Calu3 (cell line): ENCODE measurements around the gene FOXA2. TPM values are rescaled to one million over a fixed set of nuclear protein-coding genes. Genes with fewer than 3 reads are reported as not detected.
"Not testable (repeated sequence)": the region's sequence is repeated elsewhere in the genome, so short reads cannot be mapped to it uniquely, and the experiment has no call there.

Experiments
- BruUV-seq: library from RNA; stranded (reverse); fragments of 400-500 nt; replicated peaks from 2 replicates; lab custom pipeline; 2021; lab: Mats Ljungman, UMichigan
- CTCF ChIA-PET: fragments of 300-600 bp; sonication (Branson Sonifier 250); formaldehyde crosslinking; loops from one replicate; lab custom pipeline; 2022; ENCODE audit warnings: antibody characterized with exemption; lab: Charles Lee
- DNase-seq: peaks from one replicate; pipeline ENCODE4 v3.0.0; 2022
- H3K27ac Mint-ChIP-seq: one replicate; pipeline ENCODE4 v1.8.0; 2022; ENCODE audit warnings: mixed read lengths; ENCODE audit not compliant: unreplicated experiment
- H3K27me3 Mint-ChIP-seq: one replicate; pipeline ENCODE4 v1.8.0; 2022; ENCODE audit warnings: mixed read lengths; ENCODE audit not compliant: unreplicated experiment
- H3K36me3 Mint-ChIP-seq: one replicate; pipeline ENCODE4 v1.8.0; 2022; ENCODE audit warnings: mild to moderate bottlenecking, moderate library complexity, mixed read lengths; ENCODE audit not compliant: insufficient read depth, unreplicated experiment
- H3K4me1 Mint-ChIP-seq: one replicate; pipeline ENCODE4 v1.8.0; 2022; ENCODE audit warnings: mild to moderate bottlenecking, low read depth, mixed read lengths; ENCODE audit not compliant: unreplicated experiment
- H3K4me3 Mint-ChIP-seq: one replicate; pipeline ENCODE4 v1.8.0; 2022; ENCODE audit warnings: mild to moderate bottlenecking, low read depth, moderate library complexity, mixed read lengths; ENCODE audit not compliant: unreplicated experiment
- H3K9me3 Mint-ChIP-seq: one replicate; pipeline ENCODE4 v1.8.0; 2022; ENCODE audit warnings: low read depth, mixed read lengths; ENCODE audit not compliant: unreplicated experiment
- intact Hi-C: fragments of 100-400 bp; cut with micrococcal nuclease; formaldehyde crosslinking; loops from one replicate; pipeline ENCODE4 v1.10.0; 2022; ENCODE audit not compliant: unreplicated experiment
- total RNA-seq: library from RNA; stranded (reverse); gene quantifications from 2 replicates; pipeline ENCODE4 v1.2.3, GENCODE V29; 2022
- TF ChIP-seq, protein P1 (sequence below): fragments of 200-600 bp; IDR thresholded peaks from one replicate; pipeline ENCODE4 v1.8.0; 2022; ENCODE audit warnings: antibody characterized with exemption; ENCODE audit not compliant: unreplicated experiment

FOXA2 gene
- total RNA-seq, 1 experiment from 2014 or later, result 1.1 TPM

DNA sequence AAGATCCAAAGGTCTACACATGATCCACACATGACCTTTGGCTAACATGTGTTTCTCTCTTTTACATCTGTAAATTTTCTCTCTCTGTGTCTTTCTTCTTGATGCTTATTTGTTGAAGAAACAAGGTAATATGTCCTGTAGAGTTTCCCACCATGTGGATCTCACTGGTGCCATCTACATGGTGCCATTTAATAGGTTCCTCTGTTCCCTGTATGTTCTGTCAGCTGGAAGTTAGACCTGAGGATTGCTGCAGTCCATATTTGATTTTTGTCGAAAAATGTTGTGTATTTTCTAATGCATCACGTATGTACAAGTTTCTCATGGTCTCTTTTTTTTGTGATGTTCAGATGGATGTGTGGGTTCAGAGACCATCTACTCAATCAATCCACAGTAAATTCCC is 30.0 kb downstream of the FOXA2 start:
- TF ChIP-seq, protein P1, sequence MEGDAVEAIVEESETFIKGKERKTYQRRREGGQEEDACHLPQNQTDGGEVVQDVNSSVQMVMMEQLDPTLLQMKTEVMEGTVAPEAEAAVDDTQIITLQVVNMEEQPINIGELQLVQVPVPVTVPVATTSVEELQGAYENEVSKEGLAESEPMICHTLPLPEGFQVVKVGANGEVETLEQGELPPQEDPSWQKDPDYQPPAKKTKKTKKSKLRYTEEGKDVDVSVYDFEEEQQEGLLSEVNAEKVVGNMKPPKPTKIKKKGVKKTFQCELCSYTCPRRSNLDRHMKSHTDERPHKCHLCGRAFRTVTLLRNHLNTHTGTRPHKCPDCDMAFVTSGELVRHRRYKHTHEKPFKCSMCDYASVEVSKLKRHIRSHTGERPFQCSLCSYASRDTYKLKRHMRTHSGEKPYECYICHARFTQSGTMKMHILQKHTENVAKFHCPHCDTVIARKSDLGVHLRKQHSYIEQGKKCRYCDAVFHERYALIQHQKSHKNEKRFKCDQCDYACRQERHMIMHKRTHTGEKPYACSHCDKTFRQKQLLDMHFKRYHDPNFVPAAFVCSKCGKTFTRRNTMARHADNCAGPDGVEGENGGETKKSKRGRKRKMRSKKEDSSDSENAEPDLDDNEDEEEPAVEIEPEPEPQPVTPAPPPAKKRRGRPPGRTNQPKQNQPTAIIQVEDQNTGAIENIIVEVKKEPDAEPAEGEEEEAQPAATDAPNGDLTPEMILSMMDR, result no peak
- Mint-ChIP-seq H3K27me3 (peaks cover 14% of the 10 kb centered on the region), H3K27ac (no peak overlapping the region), H3K4me3 (no peak overlapping the region), H3K36me3 (no peaks in the 10 kb centered on the region), H3K4me1 (no peaks in the 10 kb centered on the region), H3K9me3 (no peaks in the 10 kb centered on the region)
- BruUV-seq, result no TSS peak
- CTCF ChIA-PET, result no interaction called here
- intact Hi-C loops, result no loop called here
- DNase-seq, result no peak

DNA sequence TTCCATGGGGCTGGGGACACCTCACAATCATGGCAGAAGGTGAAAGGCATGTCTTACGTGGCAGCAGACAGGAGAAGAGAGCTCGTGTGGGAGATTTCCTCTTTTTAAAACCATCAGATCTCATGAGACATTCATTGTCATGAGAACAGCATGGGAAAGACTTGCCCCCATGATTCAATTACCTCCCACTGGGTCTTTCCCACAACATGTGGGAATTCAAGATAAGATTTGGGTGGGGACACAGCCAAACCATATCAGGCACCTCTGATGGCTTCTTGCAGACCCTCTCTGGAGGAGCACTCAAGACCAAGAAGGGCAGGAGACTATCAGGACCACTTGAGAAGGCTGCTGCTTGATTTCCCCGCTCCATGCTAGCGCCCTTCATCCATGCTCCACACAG is 33.9 kb downstream of the FOXA2 start:
- H3K4me3 Mint-ChIP-seq, intact Hi-C loops, BruUV-seq, CTCF ChIA-PET, H3K36me3 Mint-ChIP-seq, H3K9me3 Mint-ChIP-seq, H3K4me1 Mint-ChIP-seq, DNase-seq, H3K27ac Mint-ChIP-seq: not testable (repeated sequence)
- H3K27me3 Mint-ChIP-seq, result peaks cover 16% of the 10 kb centered on the region

DNA sequence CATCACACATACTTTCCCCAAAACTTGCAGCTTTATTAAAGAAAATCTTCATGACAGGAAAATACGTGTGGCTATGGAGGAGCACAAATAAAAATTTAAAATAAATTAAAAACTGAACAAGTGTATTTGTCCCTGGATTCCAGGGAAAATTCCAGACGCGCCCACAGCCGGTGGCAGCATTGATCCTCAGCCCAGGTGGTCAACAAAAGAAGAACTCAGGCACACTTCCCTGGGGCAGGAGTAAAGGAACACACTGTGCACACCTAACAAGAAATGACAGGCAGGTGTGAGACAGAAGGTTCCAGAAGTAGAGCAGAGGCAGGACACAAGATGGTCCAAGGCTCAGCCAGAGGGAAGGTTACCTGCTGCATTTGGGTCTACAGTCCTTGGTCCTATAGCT is 36.3 kb downstream of the FOXA2 start:
- Mint-ChIP-seq H3K27ac (no peak overlapping the region), H3K4me3 (no peak overlapping the region), H3K4me1 (no peaks in the 10 kb centered on the region), H3K9me3 (no peaks in the 10 kb centered on the region), H3K36me3 (no peaks in the 10 kb centered on the region), H3K27me3 (peaks cover 22% of the 10 kb centered on the region)
- CTCF ChIA-PET, result no interaction called here
- intact Hi-C loops, result no loop called here
- TF ChIP-seq, protein P1, result no peak
- BruUV-seq, result no TSS peak
- no peak for DNase-seq

DNA sequence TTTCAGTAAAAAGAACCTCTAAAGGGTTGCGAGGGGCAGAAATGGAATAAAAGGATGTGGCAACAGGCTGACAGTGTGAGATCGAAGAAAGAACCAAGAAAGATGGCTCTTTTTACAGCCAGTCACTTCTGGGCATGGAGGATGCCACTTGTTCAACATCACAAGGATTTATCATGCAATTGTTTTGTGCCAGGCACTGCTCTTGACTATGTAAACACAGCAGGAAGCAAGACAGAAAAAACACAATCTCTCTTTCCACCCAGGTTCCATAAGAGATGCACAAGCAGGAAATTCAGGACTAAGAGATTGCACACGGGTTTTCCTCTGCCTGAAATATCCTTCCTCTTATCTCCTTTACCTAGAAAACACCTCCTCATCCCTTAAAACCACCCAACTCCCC is 38.0 kb downstream of the FOXA2 start:
- no peaks in the 10 kb centered on the region for H3K9me3 Mint-ChIP-seq
- no peak for DNase-seq
- no peak overlapping the region for H3K27ac Mint-ChIP-seq
- H3K27me3 Mint-ChIP-seq, result peaks cover 13% of the 10 kb centered on the region
- no peaks in the 10 kb centered on the region for H3K4me1 Mint-ChIP-seq
- CTCF ChIA-PET, result no interaction called here
- no TSS peak for BruUV-seq
- TF ChIP-seq, protein P1, result no peak
- intact Hi-C loops, result no loop called here
- H3K4me3 Mint-ChIP-seq, result no peak overlapping the region
- no peaks in the 10 kb centered on the region for H3K36me3 Mint-ChIP-seq

DNA sequence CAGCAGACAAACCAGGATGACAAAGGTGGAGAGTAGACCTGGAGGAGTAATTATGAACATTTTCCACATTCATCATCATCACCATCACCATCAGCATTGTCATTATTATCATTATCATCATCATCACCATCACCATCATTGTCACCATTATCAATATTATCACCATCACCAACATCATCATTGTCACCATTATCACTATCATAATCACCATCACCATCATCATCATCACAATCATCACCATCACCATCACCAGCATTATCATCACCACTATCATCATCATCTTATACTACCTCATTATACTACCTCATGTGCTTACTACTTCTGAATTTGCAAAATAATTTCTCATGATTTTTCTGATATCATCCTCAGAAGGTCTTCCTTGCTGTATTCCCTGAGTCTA is 39.3 kb downstream of the FOXA2 start:
- H3K27me3 Mint-ChIP-seq, result peaks cover 13% of the 10 kb centered on the region
- CTCF ChIA-PET, result no interaction called here

More for the DNA sequence above, 39.3 kb downstream of the FOXA2 start:
- intact Hi-C loops, result no loop called here
- no peak for DNase-seq
- BruUV-seq, result no TSS peak
- no peak overlapping the region for H3K27ac Mint-ChIP-seq
- H3K9me3 Mint-ChIP-seq, result no peaks in the 10 kb centered on the region
- TF ChIP-seq, protein P1, result no peak
- no peaks in the 10 kb centered on the region for H3K4me1 Mint-ChIP-seq
- H3K4me3 Mint-ChIP-seq, result no peak overlapping the region
- H3K36me3 Mint-ChIP-seq, result no peaks in the 10 kb centered on the region
